Measurements from ENCODE around the gene KLHL29. TPM values are rescaled to one million over a fixed set of nuclear protein-coding genes. Genes with fewer than 3 reads are reported as not detected.

The KLHL29 gene
- total RNA-seq, 1 experiment from 2014 or later = 16.7 TPM

- CTCF ChIA-PET = no interaction called here
- no peaks in the 10 kb centered on the region for H3K9me3 ChIP-seq (ENCODE audit: control insufficient read depth in 1 of 2, insufficient read depth in 1 of 2, low read depth in 1 of 2, low read length in 2 of 2)
- H2AFZ ChIP-seq (ENCODE audit: low read depth, low read length, poor library complexity, severe bottlenecking) = no peak overlapping the region
- 0 out of 2 replicates have a peak, but pooled peaks cover 7% of the 10 kb centered on the region for H3K79me2 ChIP-seq (ENCODE audit: insufficient read depth, low read length)
- no peak overlapping the region for H3K4me3 ChIP-seq (replicated peaks in 1 of 2; ENCODE audit: low read depth in 1 of 2, low read length in 2 of 2)
- H4K20me1 ChIP-seq (ENCODE audit: insufficient read depth) = 0 out of 2 replicates have a peak, but pooled peaks cover 5% of the 10 kb centered on the region
- RAD21 ChIA-PET (ENCODE audit: low non-redundant PET in 1 of 2, low total read pairs in 2 of 2, uncharacterized antibody in 2 of 2, unreplicated experiment in 2 of 2) = no interaction called here
- no peaks in the 10 kb centered on the region for H3K27me3 ChIP-seq (ENCODE audit: insufficient read depth, low read length)
- H3K9me2 ChIP-seq (ENCODE audit: insufficient read depth) = no peaks in the 10 kb centered on the region
- intact Hi-C loops (cut with micrococcal nuclease) = no loop called here
- TF ChIP-seq ZNF274 (IDR thresholded peaks at IDR 0.05; ENCODE audit: low read depth, low read length) (no peak), ATF3 (IDR thresholded peaks at IDR 0.05) (no peak)
- H3K4me2 ChIP-seq (ENCODE audit: low read length) = no peak overlapping the region
- POLR2A ChIA-PET = no interaction called here
- no peak for ATAC-seq
- no peaks in the 10 kb centered on the region for H3K36me3 ChIP-seq (ENCODE audit: control insufficient read depth in 1 of 2, insufficient read depth in 2 of 2, low read length in 2 of 2)
- BruUV-seq (replicated peaks) = no TSS peak
- H3K4me1 ChIP-seq (ENCODE audit: control insufficient read depth in 1 of 2, insufficient read depth in 2 of 2, low read length in 2 of 2) = peaks cover 2 to 9% of the 10 kb centered on the region in 2 experiments; a peak in 1 of 4 replicates
- H3K27ac ChIP-seq (ENCODE audit: low read depth, low read length) = no peak overlapping the region
- no peak overlapping the region for H3K9ac ChIP-seq (ENCODE audit: low read length)
- no peak for DNase-seq (ENCODE audit: low read depth, low spot score)
Measured at GRCh38 chr2:23453432-23453831, 68.5 kb downstream of the KLHL29 start.

- ATAC-seq (no peak), DNase-seq (ENCODE audit: low read depth, low spot score) (no peak)
- Histone ChIP-seq H2AFZ (ENCODE audit: low read depth, low read length, poor library complexity, severe bottlenecking) (no peak overlapping the region), H4K20me1 (ENCODE audit: insufficient read depth) (0 out of 2 replicates have a peak, but pooled peaks cover 5% of the 10 kb centered on the region), H3K27me3 (ENCODE audit: insufficient read depth, low read length) (no peaks in the 10 kb centered on the region), H3K4me3 (replicated peaks in 1 of 2; ENCODE audit: low read depth in 1 of 2, low read length in 2 of 2) (no peak overlapping the region), H3K9ac (ENCODE audit: low read length) (no peak overlapping the region), H3K4me2 (ENCODE audit: low read length) (no peak overlapping the region), H3K36me3 (ENCODE audit: control insufficient read depth in 1 of 2, insufficient read depth in 2 of 2, low read length in 2 of 2) (no peaks in the 10 kb centered on the region), H3K4me1 (ENCODE audit: control insufficient read depth in 1 of 2, insufficient read depth in 2 of 2, low read length in 2 of 2) (peaks cover 2 to 9% of the 10 kb centered on the region in 2 experiments; a peak in 1 of 4 replicates), H3K9me2 (ENCODE audit: insufficient read depth) (no peaks in the 10 kb centered on the region), H3K79me2 (ENCODE audit: insufficient read depth, low read length) (0 out of 2 replicates have a peak, but pooled peaks cover 7% of the 10 kb centered on the region), H3K27ac (ENCODE audit: low read depth, low read length) (no peak overlapping the region), H3K9me3 (ENCODE audit: control insufficient read depth in 1 of 2, insufficient read depth in 1 of 2, low read depth in 1 of 2, low read length in 2 of 2) (no peaks in the 10 kb centered on the region)
- TF ChIP-seq ELF1 (IDR thresholded peaks at IDR 0.05; ENCODE audit: borderline replicate concordance, low read depth) (no peak), CEBPB (IDR thresholded peaks at IDR 0.05; ENCODE audit: low read depth) (no peak), SRF (IDR thresholded peaks at IDR 0.05; ENCODE audit: low read depth) (no peak), POLR2AphosphoS5 (IDR thresholded peaks at IDR 0.05; ENCODE audit: low read depth, low read length) (no peak), ATF3 (IDR thresholded peaks at IDR 0.05) (no peak), CBX3 (IDR thresholded peaks at IDR 0.05; ENCODE audit: low read depth) (no peak), TCF7L2 (IDR thresholded peaks at IDR 0.05; ENCODE audit: borderline replicate concordance, extremely low read depth, insufficient read depth, insufficient read length) (no peak), POLR2A (IDR thresholded peaks at IDR 0.05; ENCODE audit: borderline replicate concordance, extremely low read depth, insufficient read depth, insufficient read length) (no peak), EZH2 (IDR thresholded peaks at IDR 0.05) (no peak)
- no TSS peak for BruUV-seq (replicated peaks)
- ChIA-PET POLR2A (no interaction called here), CTCF (no interaction called here), RAD21 (ENCODE audit: low non-redundant PET in 1 of 2, low total read pairs in 2 of 2, uncharacterized antibody in 2 of 2, unreplicated experiment in 2 of 2) (no interaction called here)
- intact Hi-C loops (cut with micrococcal nuclease) = no loop called here
Measured at GRCh38 chr2:23453836-23454460, 69.0 kb downstream of the KLHL29 start.
